Colon (tissue), 2 donors: Measurements from ENCODE around the gene TIRAP.
"Not testable (repeated sequence)": the region's sequence is repeated elsewhere in the genome, so short reads cannot be mapped to it uniquely, and the experiment has no call there.

Source experiments
- FAIRE-seq: peaks from 2 replicates; lab custom pipeline; 2012; peaks lifted over from hg19 to GRCh38; lab: Jason Lieb, UNC
- donor health status: control.
- donor health status: control.

TIRAP gene, protein sequence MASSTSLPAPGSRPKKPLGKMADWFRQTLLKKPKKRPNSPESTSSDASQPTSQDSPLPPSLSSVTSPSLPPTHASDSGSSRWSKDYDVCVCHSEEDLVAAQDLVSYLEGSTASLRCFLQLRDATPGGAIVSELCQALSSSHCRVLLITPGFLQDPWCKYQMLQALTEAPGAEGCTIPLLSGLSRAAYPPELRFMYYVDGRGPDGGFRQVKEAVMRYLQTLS

DNA sequence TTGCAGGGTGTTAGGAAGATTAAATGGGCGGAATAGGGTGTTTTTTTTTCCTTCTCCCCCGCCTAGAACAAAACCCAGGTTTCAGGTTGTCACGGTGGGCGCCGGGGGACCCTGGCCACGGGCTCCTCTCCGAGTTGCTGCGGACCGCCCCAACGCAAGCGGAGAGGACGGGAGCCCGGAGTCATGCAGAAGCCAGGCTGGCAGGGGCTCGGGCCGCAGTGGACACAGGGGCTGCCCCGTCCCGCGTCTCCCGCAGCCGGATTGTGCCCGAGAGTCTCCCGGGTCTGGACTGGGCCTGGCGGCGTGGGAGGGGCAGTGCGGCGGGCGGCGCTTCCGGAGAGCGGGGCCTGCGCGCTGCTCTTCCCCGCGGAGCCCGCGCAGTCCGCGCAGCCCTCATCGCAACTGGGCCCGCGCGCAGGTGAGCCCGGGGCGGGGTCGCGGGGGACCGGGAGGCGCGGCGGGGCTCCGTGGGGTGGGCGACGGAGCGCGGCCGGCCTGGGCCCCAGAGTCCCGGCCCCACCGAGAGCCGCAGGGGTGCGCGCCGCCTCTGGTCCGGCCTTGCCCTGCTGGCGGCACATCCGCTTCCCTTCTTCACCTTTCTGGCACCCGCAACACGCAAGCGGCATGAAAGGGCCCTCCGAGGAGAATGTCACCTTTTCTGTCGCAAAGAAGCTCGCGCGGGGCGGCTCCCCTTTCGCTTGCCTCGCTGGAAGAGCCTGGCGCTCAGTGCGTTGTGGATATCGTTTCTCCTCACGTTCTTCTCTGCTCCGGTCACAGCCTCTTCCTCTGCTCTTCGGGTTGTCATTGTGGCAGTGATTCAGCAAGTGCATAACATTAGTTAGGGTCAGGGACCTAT, at the start of gene TIRAP:
Gene TIRAP, plus strand, starts transcription at position 358 of the 856 bp plus-strand sequence. CDS start 7,802 bp downstream, outside the sequence.
- no peak for FAIRE-seq

DNA sequence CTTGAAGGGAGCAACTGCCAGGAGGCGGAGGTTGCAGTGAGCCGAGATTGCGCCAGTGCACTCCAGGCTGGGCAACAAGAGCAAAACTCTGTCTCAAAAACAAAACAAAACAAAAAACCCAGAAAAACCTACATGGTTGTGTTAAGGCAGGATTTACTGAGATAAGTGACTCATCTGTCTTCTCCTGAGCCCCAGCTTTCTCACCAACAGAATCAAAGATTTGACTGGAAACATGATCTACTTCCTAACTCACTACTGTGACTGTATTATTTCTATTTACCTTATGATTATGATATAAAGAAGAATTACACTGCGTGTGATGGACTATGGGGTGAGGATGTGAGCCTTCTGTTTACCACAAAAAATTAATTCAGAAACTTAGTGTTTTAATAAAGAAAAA, 49.5 kb upstream of the TIRAP start:
- no peak for FAIRE-seq

DNA sequence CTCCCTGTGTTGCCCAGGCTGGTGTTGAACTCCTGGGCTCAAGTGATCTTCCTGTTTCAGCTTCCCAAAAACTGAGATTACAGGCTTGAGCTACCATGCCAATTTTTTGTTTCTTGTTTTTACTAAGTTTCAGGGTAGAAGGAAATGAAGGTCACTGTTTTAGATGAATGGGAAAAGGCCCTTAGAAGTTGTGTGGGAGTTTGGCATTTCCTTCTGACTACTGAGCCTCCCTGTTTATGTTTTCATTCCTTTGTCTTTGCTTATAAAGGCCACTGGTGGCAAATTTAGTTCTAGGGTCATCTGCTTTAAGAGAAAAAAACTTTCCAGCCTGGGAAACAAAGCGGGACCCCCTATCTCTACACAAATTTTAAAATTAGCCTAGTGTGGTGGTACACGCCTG, 36.3 kb upstream of the TIRAP start:
- no peak for FAIRE-seq

DNA sequence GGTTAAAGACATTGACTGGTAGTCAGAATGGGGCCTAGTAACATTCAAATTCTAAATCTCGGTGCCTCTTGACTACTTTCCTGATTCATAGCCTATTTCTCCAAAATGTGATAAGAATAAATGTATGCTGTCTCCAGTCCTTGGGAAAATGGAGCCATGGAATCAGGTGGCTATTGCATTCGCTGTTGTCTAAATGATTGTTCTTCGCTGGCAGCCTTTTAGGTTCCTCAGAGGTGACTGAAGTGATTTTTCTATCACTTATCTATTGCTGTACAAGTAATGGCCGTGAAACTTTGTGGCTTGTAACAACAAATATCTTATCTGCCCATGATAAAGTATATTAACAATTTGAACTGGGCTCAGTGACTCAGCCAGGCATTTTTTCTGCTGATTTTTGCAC, 29.6 kb upstream of the TIRAP start:
- FAIRE-seq: no peak

DNA sequence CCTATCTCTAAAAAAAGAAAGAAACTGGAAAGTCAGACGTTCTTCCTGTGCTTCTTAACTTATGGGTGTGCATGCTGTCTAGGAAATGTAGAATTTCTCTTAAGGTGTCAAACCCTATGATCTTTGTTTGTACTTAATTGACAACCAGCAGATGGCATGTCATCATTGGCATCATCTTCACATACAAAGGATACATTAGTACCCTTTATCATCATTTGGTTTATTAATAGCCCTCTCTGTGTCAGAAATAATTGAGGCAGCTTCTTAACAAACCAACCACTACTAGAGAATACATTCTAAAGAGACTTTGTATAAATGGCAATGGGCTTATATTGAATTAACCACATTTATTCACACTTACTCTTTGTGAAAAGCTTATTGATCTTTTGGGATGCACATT, 28.1 kb upstream of the TIRAP start:
- no peak for FAIRE-seq

DNA sequence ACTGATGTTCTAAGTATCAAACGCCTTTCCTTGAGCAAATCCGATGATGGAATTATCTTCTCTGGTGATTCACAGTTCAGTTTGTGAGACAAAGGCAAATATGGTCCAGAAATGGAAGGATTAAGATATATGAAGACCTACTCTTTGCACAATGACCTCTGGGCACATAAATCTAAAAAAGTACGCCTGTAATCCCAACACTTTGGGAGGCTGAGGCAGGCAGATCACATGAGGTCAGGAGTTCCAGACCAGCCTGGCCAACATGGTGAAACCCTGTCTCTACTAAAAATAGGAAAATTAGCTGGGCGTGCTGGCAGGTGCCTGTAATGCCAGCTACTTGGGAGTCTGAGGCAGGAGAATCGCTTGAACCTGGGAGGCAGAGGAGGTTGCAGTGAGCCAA, 27.4 kb upstream of the TIRAP start:
- FAIRE-seq: not testable (repeated sequence)

DNA sequence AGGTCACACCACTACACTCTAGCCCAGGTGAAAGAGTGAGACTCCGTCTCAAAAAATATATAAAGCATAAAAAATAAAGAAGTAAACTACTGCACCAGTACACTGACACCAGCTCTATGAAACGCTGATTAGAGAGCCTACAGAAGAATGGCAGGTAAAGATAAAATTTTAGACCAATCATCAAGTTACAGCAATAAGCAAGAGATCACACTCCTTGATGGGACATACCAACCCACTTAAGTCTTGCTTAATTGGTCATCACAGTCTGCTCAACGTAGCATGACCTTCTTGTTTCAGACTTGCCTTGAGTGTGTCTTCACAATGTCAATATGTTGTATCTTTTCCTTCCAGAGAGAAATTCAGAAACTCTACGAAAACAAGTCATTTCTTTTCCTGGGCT, 26.7 kb upstream of the TIRAP start:
- FAIRE-seq: no peak

DNA sequence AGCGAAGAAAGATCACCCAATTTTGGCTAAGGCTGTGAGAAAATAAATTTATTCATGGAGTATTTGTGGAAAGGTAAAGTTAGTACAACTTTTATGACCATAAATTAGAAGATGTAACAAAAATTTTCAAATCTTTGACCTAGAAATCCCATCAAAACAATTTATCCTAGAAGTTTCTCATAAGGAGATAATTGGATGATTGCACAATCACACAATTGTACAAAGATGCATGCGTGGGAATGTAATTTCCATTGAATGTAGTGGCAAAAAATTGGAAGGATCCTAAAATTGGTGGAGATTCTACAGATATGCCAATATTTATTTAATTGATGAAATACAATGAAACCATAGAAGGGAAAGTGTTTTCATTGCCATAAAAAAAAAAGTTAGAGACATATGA, 25.7 kb upstream of the TIRAP start:
- no peak for FAIRE-seq

DNA sequence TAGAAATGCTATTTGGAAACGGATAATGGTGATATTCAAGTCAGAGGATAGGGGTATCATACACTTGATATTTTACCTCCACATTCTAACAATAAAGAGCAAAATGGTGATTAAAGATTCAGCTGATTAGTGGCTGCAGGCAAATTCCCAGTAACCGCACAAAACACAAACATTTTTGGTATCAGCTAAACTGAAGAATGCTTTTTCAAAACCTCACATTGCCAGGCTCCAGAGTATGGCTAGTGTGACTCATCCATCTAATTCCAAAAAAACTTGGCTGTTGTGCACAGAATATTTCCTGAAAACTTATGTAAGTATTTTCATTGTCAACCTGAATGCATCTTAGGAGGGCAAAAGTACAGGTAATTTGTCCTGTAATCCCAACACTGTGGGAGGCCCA, 25.1 kb upstream of the TIRAP start:
- no peak for FAIRE-seq

DNA sequence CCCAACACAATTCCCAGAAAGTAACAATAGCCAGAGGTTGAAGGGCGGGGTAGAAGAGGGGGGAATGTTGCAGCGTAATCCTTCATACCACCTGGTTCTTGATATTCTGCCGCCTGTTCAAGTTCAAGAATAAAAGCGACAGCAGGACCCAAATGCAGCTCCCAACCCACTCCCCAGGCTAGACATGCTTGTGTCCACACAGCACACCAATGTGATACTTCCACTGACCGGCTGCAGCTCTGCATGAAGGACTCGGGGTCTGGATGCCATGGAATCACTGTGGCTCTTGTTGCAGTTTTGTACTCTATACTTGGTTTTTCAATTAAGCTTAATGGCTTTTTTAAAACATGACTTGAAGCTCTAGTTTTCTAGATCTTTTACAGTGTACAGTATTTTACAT, 20.7 kb upstream of the TIRAP start:
- FAIRE-seq: no peak

DNA sequence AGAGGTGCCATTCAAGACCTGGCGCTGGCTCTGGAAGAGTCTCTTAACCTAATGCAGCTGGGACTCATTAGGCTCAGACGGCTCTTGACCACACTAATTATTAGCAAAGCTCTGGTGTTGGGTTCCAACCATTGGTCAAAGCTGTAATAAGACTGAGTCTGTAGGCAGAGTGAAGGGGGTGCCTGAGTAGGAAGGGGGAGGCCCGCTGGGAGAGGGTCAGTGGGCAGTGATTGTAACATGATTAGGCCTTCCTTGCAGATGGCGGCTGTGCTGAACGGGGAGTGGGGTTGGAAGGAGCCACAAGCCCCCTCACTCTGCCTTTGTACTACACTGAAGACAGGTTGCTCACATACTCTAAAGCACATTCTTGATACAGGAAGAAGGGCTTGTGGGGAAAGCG, 19.4 kb upstream of the TIRAP start:
- no peak for FAIRE-seq

DNA sequence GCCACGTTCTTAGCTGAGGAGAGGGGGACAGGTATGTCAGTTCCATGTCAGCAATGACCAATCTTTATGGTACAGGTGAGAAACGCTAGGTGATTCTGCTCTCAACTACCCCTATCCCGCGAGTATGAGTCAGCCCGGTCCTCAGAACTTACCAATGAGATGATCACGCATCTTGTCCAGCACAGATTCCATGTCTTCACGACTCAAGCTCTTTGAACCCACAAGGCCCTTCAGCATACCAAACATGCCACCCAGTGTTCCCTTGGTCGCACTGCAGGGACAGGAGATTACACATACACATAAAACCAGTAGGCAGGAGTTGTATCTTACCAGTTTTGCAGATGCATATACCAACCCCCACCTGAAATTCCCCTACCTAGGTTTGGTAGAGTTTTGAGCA, 17.1 kb upstream of the TIRAP start:
- no peak for FAIRE-seq

DNA sequence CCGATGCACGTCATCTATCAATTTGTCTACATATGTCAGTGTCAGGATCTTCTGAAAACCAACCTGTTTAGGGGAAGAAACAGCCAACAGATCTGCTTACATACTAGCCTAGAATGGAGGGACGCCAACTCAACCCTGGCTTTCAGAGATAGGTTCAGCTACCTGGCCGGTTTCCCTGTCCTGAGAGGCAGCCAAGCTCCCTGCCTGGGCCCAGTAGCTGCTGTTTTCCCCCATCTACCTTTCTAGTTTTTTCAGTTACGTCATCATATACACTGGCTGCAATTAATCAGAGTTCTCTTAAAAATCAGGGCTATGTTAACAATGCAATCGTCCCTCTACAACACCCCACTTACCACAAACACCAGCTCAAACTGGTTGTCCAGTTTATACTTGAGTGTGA, 15.2 kb upstream of the TIRAP start:
- FAIRE-seq: no peak

DNA sequence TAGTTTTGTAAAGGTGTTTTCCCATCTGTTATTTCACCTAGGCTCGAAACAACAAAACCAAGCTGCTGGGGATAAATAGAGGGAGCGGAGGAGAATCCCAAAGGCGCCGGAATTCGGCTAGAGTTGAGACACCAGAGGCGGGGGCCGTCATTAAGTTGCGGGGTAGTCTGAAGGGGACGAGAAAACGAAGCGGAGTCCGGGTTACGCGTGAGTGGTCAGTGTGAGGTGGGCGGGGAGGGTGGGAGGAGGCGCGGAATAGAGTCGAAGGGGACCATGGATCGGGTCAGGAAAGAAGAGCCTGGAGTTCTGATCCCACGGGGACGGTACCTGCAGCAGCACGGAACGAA, 14.6 kb upstream of the TIRAP start:
- FAIRE-seq: no peak

DNA sequence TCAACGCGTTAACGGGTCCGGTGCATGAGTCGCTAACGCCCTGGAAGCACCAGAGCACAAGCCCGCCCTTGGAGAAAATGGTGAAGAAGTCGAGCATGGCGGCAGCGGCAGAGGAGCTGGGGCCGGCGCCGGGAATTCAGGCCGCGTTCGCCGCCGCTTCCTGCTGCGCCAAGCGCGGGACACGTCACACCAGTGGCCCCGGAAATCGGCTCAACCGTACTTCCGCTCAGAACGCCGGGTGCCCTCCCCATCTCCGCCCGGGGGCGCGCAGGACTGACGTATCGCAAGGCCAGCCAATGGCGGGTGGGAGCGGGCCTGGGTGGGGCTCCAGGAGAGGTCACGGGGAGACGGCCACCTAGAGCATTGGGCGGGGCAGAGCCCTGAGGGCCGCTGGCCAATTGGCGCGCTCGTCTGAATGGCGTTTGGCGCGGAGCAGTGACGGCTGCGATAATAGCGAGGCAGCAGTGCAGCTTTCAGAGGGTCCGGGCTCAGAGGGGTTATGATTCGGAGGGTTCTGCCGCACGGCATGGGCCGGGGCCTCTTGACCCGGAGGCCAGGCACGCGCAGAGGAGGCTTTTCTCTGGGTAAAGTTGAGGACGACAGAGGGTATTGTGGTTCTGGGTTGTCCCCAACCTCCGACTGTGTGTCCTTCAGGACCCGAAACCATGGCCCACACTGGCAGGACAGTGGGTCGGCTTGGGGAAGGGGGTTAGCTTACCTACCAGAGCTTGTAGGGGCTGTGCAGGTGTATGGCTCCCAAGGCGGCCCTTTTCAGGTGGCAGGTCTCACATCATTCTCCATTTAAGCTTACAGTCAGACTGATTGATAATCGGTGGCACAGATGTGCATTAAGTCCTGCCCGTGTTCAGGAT, 13.9 kb upstream of the TIRAP start, which contains the start of the genes FOXRED1 and SRPRA:
Gene FOXRED1, plus strand, starts transcription at position 447 of the 872 bp plus-strand sequence. Its CDS starts 53 bp downstream, at position 500.
Gene SRPRA, minus strand, starts transcription at position 188 of the 872 bp plus-strand sequence. Its CDS starts 91 bp downstream, at position 97.
- peak; percentile 62 for FAIRE-seq

DNA sequence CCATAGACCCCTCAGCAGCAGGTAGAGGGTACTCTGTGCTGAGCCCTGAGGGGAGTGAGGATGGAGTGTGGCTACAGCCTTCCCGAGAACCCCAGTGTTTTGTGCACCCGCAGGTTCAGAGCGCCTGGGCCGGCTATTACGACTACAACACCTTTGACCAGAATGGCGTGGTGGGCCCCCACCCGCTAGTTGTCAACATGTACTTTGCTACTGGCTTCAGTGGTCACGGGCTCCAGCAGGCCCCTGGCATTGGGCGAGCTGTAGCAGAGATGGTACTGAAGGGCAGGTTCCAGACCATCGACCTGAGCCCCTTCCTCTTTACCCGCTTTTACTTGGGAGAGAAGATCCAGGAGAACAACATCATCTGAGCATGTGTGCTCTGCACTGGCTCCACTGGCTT, 5.6 kb upstream of the TIRAP start:
- no peak for FAIRE-seq

DNA sequence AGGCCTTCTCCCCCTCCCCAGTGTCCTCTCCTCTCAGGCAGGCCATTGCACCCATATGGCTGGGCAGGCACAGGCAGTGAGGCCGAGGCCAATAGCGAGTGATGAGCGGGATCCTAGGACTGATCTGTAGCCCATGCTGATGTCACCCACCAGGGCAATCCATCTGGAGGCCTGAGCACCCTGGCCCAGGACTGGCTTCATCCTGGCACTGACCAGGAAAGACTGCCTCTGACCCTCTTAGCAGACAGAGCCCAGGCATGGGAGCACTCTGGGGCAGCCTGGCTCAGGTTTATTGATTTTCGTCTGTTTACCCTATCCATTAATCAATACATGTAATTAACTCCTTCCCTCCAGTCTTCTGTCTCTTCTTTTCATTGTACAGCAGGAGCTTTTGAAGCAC, 5.1 kb upstream of the TIRAP start:
- no peak for FAIRE-seq

DNA sequence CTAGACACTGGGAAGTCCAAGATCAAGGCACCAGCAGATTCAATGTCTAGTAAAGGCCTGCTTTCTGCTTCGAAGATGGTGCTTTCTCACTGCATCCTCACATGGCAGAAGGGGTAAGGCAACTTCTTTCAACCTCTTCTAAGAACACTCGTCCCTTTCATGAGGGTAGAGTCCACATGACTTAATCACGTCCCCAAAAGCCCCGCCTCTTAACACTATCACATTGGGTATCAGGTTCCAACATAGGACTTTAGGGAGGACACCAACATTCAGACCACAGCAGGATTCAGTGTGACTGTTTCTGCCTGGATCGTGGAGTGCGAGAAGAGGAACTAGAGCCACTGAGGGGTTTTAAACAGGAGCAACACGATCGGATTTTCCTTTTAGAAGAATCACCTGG, 3.7 kb upstream of the TIRAP start:
- FAIRE-seq: no peak

DNA sequence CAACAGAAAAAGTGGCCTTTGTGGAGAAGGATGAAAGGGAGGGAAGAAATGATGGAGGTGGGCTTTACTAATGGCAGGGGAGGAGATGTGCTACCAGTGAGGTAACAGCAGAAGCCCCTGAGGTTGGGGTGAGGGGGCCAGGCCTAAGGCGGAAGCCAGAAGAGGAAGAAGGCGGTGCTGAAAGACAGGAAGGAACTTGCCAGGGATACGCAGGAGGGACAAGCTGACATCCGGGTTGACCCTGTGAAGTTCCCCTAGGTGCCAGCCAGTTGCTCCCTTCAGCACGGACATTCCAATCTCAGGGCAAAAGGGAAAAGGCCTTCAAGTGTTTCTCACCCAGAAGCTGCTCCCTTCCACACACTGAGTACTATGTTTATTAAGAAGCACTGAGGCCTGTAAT, 2.3 kb upstream of the TIRAP start:
- FAIRE-seq: no peak

DNA sequence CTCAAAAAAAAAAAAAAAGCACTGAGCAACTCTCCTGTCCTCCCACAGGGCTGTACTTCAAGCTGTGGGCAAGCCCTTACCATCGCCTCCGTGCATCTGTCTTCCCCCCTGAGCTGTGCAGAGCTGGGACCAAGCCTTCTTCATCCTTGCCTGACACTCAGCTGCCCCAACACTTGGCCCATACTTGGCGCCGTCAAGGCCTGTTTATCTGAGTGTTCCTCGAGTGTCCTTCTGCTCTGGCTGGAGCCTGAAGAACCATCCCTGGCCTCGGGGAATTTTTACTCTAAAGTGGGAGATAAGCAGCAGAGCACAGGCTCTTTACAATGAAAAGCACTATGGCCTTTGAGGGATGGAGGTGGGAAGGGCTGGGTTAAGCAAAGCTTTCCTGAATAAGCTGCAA, 1.6 kb upstream of the TIRAP start:
- no peak for FAIRE-seq

DNA sequence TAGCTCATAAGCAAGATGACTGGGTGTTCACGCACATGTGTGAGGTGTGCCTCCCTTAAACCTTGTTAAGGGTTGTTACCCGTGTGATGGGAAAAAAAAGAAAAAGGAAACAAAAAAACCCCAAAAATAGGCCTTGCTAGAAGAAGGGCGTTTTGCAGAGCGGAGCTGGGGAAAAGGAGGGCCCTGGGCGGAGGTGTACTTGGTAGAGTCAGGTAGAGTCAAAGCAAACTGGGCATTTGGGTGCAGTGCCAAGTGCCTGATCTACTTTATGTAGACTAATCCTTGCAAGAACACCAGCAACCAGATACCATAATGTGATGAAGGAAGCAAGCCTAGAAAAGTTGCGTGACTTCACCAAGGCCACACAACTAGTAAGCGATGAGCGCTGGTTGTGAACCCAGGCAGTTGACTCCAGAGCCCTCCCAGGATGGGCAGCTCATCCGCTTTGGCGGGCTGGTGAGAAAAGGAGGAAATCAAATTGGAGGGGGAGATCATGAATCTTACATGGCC, 1.2 kb upstream of the TIRAP start:
- FAIRE-seq: no peak

DNA sequence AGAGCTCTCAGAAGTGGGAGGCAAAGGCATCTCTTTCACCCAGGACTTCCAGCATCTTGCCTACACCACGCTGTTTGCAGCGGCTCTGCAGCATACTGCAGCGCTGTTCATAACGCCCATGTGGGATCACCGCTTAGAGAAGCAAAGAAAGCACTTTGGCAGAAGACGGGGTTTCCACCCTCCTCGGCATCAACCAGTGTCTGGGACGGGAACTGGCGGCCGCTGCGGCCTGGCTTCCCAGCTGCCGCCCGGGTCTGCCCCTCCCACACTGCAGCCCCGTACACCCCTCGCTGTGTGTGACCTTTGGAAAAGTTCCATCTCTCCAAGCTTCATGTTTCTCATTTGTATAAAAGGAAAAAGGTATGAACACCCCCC, 545 bp upstream of the TIRAP start:
- no peak for FAIRE-seq

DNA sequence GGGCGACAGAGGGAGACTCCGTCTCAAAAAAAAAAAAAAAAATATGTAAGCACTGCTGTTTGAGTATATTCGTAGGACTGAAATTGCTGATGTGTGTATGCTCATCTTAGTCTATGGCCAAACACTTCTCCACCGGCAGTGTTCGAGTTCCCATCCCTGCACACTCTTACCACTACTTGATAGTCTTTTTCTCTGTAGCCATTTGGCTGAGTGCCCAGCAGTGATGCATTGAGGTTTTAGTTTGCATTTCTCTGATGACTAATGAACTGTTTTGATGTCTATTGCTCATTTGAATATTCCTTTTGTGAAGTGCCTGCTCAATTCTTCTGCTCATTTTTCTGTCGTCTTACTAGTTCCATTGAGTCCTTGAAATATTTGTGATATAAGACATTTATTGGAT, 1.9 kb downstream of the TIRAP start:
- FAIRE-seq: no peak
